HEK293 (cell line): ENCODE measurements around the gene ABL2.

Experiments
- CTCF ChIA-PET: fragments of 350-600 bp; formaldehyde crosslinking; extraction: SDS; loops from one replicate; lab custom pipeline; 2021; ENCODE audit warnings: antibody characterized with exemption; lab: Yijun Ruan, JAX
- POLR2A ChIA-PET: fragments of 300-600 bp; formaldehyde crosslinking; extraction: SDS; loops from one replicate; lab custom pipeline; 2020; ENCODE audit warnings: antibody characterized with exemption, inconsistent platforms; lab: Yijun Ruan, JAX
- H3K27ac ChIP-seq: fragments of 200-500 bp; sonication (Bioruptor generic); 2 replicates; pipeline ENCODE4 v1.5.1; 2014; ENCODE audit warnings: low read depth, low read length, control low read depth, inconsistent platforms; ENCODE audit errors: extremely low read depth
- H3K36me3 ChIP-seq, 2 experiments: fragments of 200-500 bp in 1 of 2; sonication (Bioruptor generic) in 1 of 2; 1 replicate in 1 of 2; 2 replicates in 1 of 2; pipeline ENCODE4 v1.5.1; 2014 to 2017; ENCODE audit warnings: inconsistent platforms in 2 of 2, low read length in 2 of 2; ENCODE audit not compliant: control insufficient read depth in 2 of 2, insufficient read depth in 1 of 2
- H3K4me1 ChIP-seq: fragments of 200-500 bp; sonication (Bioruptor generic); 2 replicates; pipeline ENCODE4 v1.5.1; 2014; ENCODE audit warnings: mild to moderate bottlenecking, low read length, inconsistent platforms; ENCODE audit not compliant: control insufficient read depth, insufficient read depth
- H3K4me3 ChIP-seq: 2 replicates; pipeline ENCODE4 v1.5.1; 2011; ENCODE audit warnings: low read depth, mild to moderate bottlenecking, control low read depth, low read length, moderate library complexity
- H3K9me3 ChIP-seq: fragments of 200-500 bp; sonication (Bioruptor generic); 2 replicates; pipeline ENCODE4 v1.5.1; 2014; ENCODE audit warnings: low read depth, low read length, inconsistent platforms; ENCODE audit not compliant: control insufficient read depth, insufficient read depth
- EGR2 ChIP-seq: fragments of 450-650 bp; formaldehyde crosslinking; IDR thresholded peaks from 2 replicates; pipeline ENCODE4 v1.5.1; 2016; ENCODE audit warnings: low read depth, missing biosample characterization, missing genetic modification characterization
- GLI4 ChIP-seq: fragments of 450-650 bp; formaldehyde crosslinking; IDR thresholded peaks from 2 replicates; pipeline ENCODE4 v1.5.1; 2016; ENCODE audit warnings: missing biosample characterization, missing genetic modification characterization
- HIC1 ChIP-seq: fragments of 450-650 bp; formaldehyde crosslinking; IDR thresholded peaks from 2 replicates; pipeline ENCODE4 v1.5.1; 2016; ENCODE audit warnings: missing biosample characterization, missing genetic modification characterization
- OSR2 ChIP-seq: fragments of 450-650 bp; formaldehyde crosslinking; IDR thresholded peaks from 2 replicates; pipeline ENCODE4 v1.5.1; 2016; ENCODE audit warnings: missing biosample characterization, missing genetic modification characterization
- OVOL3 ChIP-seq: fragments of 450-650 bp; formaldehyde crosslinking; IDR thresholded peaks from 2 replicates; pipeline ENCODE4 v1.5.1; 2016; ENCODE audit warnings: missing biosample characterization, missing genetic modification characterization
- PRDM10 ChIP-seq: fragments of 450-650 bp; formaldehyde crosslinking; IDR thresholded peaks from 2 replicates; pipeline ENCODE4 v1.5.1; 2016; ENCODE audit warnings: missing biosample characterization, missing genetic modification characterization
- SETDB1 ChIP-seq: IDR thresholded peaks from one replicate; pipeline ENCODE4 v1.6.1; 2017; ENCODE audit warnings: mild to moderate bottlenecking, low read length, moderate library complexity, mixed read lengths; ENCODE audit not compliant: insufficient read length
- SP7 ChIP-seq: fragments of 450-650 bp; formaldehyde crosslinking; IDR thresholded peaks from 2 replicates; pipeline ENCODE4 v1.5.1; 2016; ENCODE audit warnings: missing biosample characterization, missing genetic modification characterization
- TSHZ1 ChIP-seq: fragments of 450-650 bp; formaldehyde crosslinking; IDR thresholded peaks from 2 replicates; pipeline ENCODE4 v1.5.1; 2016; ENCODE audit warnings: missing biosample characterization, missing genetic modification characterization, borderline replicate concordance
- ZEB2 ChIP-seq: fragments of 450-650 bp; formaldehyde crosslinking; IDR thresholded peaks from 2 replicates; pipeline ENCODE4 v1.5.1; 2016; ENCODE audit warnings: missing biosample characterization, missing genetic modification characterization
- ZNF140 ChIP-seq: fragments of 450-650 bp; formaldehyde crosslinking; IDR thresholded peaks from 2 replicates; pipeline ENCODE4 v1.5.1; 2016; ENCODE audit warnings: missing biosample characterization, missing genetic modification characterization
- ZNF214 ChIP-seq: fragments of 450-650 bp; formaldehyde crosslinking; IDR thresholded peaks from 2 replicates; pipeline ENCODE4 v1.5.1; 2017; ENCODE audit warnings: missing biosample characterization, mild to moderate bottlenecking, missing genetic modification characterization, borderline replicate concordance
- ZNF350 ChIP-seq: fragments of 450-650 bp; formaldehyde crosslinking; IDR thresholded peaks from 2 replicates; pipeline ENCODE4 v1.5.0; 2017; ENCODE audit warnings: missing biosample characterization, mild to moderate bottlenecking, missing genetic modification characterization
- ZNF366 ChIP-seq: fragments of 450-650 bp; formaldehyde crosslinking; conservative IDR thresholded peaks from 2 replicates; pipeline ENCODE4 v1.5.1; 2016; ENCODE audit warnings: missing biosample characterization, missing genetic modification characterization
- ZNF544 ChIP-seq: fragments of 450-650 bp; formaldehyde crosslinking; IDR thresholded peaks from 2 replicates; pipeline ENCODE4 v1.5.0; 2017; ENCODE audit warnings: missing biosample characterization, missing genetic modification characterization
- ZNF629 ChIP-seq: fragments of 450-650 bp; formaldehyde crosslinking; IDR thresholded peaks from 2 replicates; pipeline ENCODE4 v1.5.1; 2017; ENCODE audit warnings: missing biosample characterization, missing genetic modification characterization
- ZNF692 ChIP-seq: fragments of 450-650 bp; formaldehyde crosslinking; IDR thresholded peaks from 2 replicates; pipeline ENCODE4 v1.5.1; 2016; ENCODE audit warnings: missing biosample characterization, missing genetic modification characterization
- ZNF843 ChIP-seq: fragments of 450-650 bp; formaldehyde crosslinking; IDR thresholded peaks from 2 replicates; pipeline ENCODE4 v1.5.1; 2016; ENCODE audit warnings: missing biosample characterization, missing genetic modification characterization
- ZXDB ChIP-seq: fragments of 450-650 bp; formaldehyde crosslinking; IDR thresholded peaks from 2 replicates; pipeline ENCODE4 v1.5.1; 2016; ENCODE audit warnings: missing biosample characterization, missing genetic modification characterization

ABL2 gene

GRCh38 chr1:179167418-179167777 lies 62.1 kb downstream of the ABL2 start:
- POLR2A ChIA-PET: no interaction called here
- CTCF ChIA-PET: interaction anchor here (0.6 to 1.2 kb wide), 2 partner anchors 16 to 46 kb away, joined by 3 read pairs; no protein-coding TSS in a partner anchor
- no peak overlapping the region for H3K4me3 ChIP-seq

GRCh38 chr1:179166663-179167417 lies 62.6 kb downstream of the ABL2 start:
- POLR2A ChIA-PET: no interaction called here
- no peak for TF ChIP-seq ZNF544 (tag by site-specific recombination)
- no peak for TF ChIP-seq GLI4 (tag by site-specific recombination)
- peak; percentile 26; the same call in 1 of the 2 replicates for TF ChIP-seq ZNF366 (tag by site-specific recombination)
- TF ChIP-seq ZNF214: no peak
- TF ChIP-seq ZNF843 (tag by site-specific recombination): peak; percentile 91
- peak; percentile 88; the same call in 1 of the 2 replicates for TF ChIP-seq TSHZ1
- peak; percentile 59 for TF ChIP-seq ZEB2 (tag by site-specific recombination)
- no peak for TF ChIP-seq ZNF692 (tag by site-specific recombination)
- TF ChIP-seq ZXDB: 0 out of 2 replicates have a peak, but pooled peaks have one; percentile 15
- no peak for TF ChIP-seq ZNF350 (tag by site-specific recombination)
- 0 out of 2 replicates have a peak, but pooled peaks have one; percentile 17 for TF ChIP-seq HIC1 (tag by site-specific recombination)
- no peak for TF ChIP-seq ZNF629 (tag by site-specific recombination)
- TF ChIP-seq EGR2: no peak

More at GRCh38 chr1:179167418-179167777, 62.1 kb downstream of the ABL2 start:
- peaks cover 7% of the 10 kb centered on the region; the same call in 1 of the 2 replicates for H3K4me1 ChIP-seq
- no peaks in the 10 kb centered on the region for H3K36me3 ChIP-seq
- H3K27ac ChIP-seq: no peak overlapping the region
- H3K9me3 ChIP-seq: no peaks in the 10 kb centered on the region
- TF ChIP-seq PRDM10 (tag by site-specific recombination): no peak
- no peak; the same call in 1 of the 2 replicates for TF ChIP-seq SP7 (tag by site-specific recombination)
- peak; percentile 9; the same call in 1 of the 2 replicates for TF ChIP-seq OVOL3 (tag by site-specific recombination)
- TF ChIP-seq ZNF843 (tag by site-specific recombination): 0 out of 2 replicates have a peak, but pooled peaks have one; percentile 2
- no peak for TF ChIP-seq OSR2 (tag by site-specific recombination)
- no peak for TF ChIP-seq ZNF140
- no peak for TF ChIP-seq SETDB1

More at GRCh38 chr1:179166663-179167417, 62.6 kb downstream of the ABL2 start:
- Histone ChIP-seq H3K4me3 (no peak overlapping the region), H3K27ac (no peak overlapping the region), H3K36me3 (no peaks in the 10 kb centered on the region), H3K9me3 (no peaks in the 10 kb centered on the region), H3K4me1 (peaks cover 7% of the 10 kb centered on the region; the same call in 1 of the 2 replicates)
- CTCF ChIA-PET: interaction anchor here (0.6 to 1.2 kb wide), 5 partner anchors 8 to 203 kb away, joined by 3 to 4 read pairs (median 4); no protein-coding TSS in a partner anchor
